Peyer's patch (tissue), 4 donors: ENCODE measurements around the gene FOXC2. TPM values are rescaled to one million over a fixed set of nuclear protein-coding genes. Genes with fewer than 3 reads are reported as not detected.

ENCODE experiments used
- DNase-seq, 3 donors: peaks; one replicate each; pipeline ENCODE4 v3.0.0-alpha.2; 2017 to 2019
- H3K27ac ChIP-seq, 4 donors: fragments of 200-600 bp; sonication (generic); one replicate each; pipeline ENCODE4 v1.5.1; 2016 to 2019
- H3K27me3 ChIP-seq, 2 donors: fragments of 200-600 bp; sonication (generic); one replicate each; pipeline ENCODE4 v1.5.1; 2019
- H3K36me3 ChIP-seq, 3 donors: fragments of 200-600 bp; sonication (generic); one replicate each; pipeline ENCODE4 v1.5.1; 2016 to 2019
- H3K4me1 ChIP-seq, 4 donors: fragments of 200-600 bp; sonication (generic); one replicate each; pipeline ENCODE4 v1.5.1; 2016 to 2019
- H3K4me3 ChIP-seq, 4 donors: fragments of 200-600 bp; sonication (generic); 1 replicate in 3 of 4; 2 replicates in 1 of 4; pipeline ENCODE4 v1.5.1; 2016 to 2019; ENCODE audit warnings: mild to moderate bottlenecking in 1 of 4
- H3K9me3 ChIP-seq, 4 donors: fragments of 200-600 bp; sonication (generic); one replicate each; pipeline ENCODE4 v1.5.1; 2016 to 2019; ENCODE audit warnings: mild to moderate bottlenecking in 1 of 4
- CTCF ChIP-seq, 6 experiments: fragments of 450-650 bp in 4 of 6; fragments of 200-600 bp in 2 of 6; sonication (generic) in 1 of 6; IDR thresholded peaks; one replicate each; pipeline ENCODE4 v1.5.1; 2017 to 2019; ENCODE audit warnings: antibody characterized with exemption in 6 of 6, mild to moderate bottlenecking in 3 of 6, moderate library complexity in 1 of 6
- POLR2A ChIP-seq, 2 donors: fragments of 450-650 bp; IDR thresholded peaks; one replicate each; pipeline ENCODE4 v1.5.1; 2017; ENCODE audit warnings: antibody characterized with exemption in 2 of 2, mild to moderate bottlenecking in 2 of 2, moderate library complexity in 2 of 2
- total RNA-seq, 4 donors: library from RNA; depleted of rRNA; stranded (reverse); fragments of >200 nt; gene quantifications; one replicate each; pipeline ENCODE4 v1.1.0, GENCODE V29; 2016

Gene FOXC2
- total RNA-seq, 4 donors from 2014 or later = 0.40 to 1.5 TPM; not detected in 2

- Histone ChIP-seq H3K36me3 (peaks cover 0 to 7% (median 0%) of the 10 kb centered on the region in 3 donors), H3K4me1 (no peaks in the 10 kb centered on the region), H3K27ac (peak overlapping the region in 3 of 4 donors; percentile 38 to 81 (median 79)), H3K9me3 (no peaks in the 10 kb centered on the region), H3K27me3 (no peaks in the 10 kb centered on the region), H3K4me3 (no peak overlapping the region)
- DNase-seq = peak in 1 of 3 donors; percentile 66
- TF ChIP-seq CTCF (IDR thresholded peaks at IDR 0.05) (no peak), POLR2A (IDR thresholded peaks at IDR 0.05) (no peak)
Measured at GRCh38 chr16:86531191-86531545, 35.5 kb upstream of the FOXC2 start.

GRCh38 chr16:86531641-86532525 is 34.7 kb upstream of the FOXC2 start:
- no peak overlapping the region for H3K4me3 ChIP-seq
- H3K36me3 ChIP-seq = peaks cover 0 to 12% (median 0%) of the 10 kb centered on the region in 3 donors
- TF ChIP-seq POLR2A (IDR thresholded peaks at IDR 0.05) (no peak), CTCF (IDR thresholded peaks at IDR 0.05) (no peak)
- no peaks in the 10 kb centered on the region for H3K4me1 ChIP-seq
- DNase-seq = no peak
- H3K27me3 ChIP-seq = no peaks in the 10 kb centered on the region
- no peaks in the 10 kb centered on the region for H3K9me3 ChIP-seq
- H3K27ac ChIP-seq = peak overlapping the region in 3 of 4 donors; percentile 38 to 81 (median 79)

- no peak for DNase-seq
- Histone ChIP-seq H3K27me3 (no peaks in the 10 kb centered on the region), H3K36me3 (peaks cover 0 to 13% (median 0%) of the 10 kb centered on the region in 3 donors), H3K4me1 (no peaks in the 10 kb centered on the region), H3K4me3 (no peak overlapping the region), H3K9me3 (no peaks in the 10 kb centered on the region), H3K27ac (no peak overlapping the region)
- no peak for TF ChIP-seq CTCF (IDR thresholded peaks at IDR 0.05)
- TF ChIP-seq POLR2A (IDR thresholded peaks at IDR 0.05) = no peak
Measured at GRCh38 chr16:86532526-86532815, 34.2 kb upstream of the FOXC2 start.

GRCh38 chr16:86533076-86533475 is 33.6 kb upstream of the FOXC2 start:
- peaks cover 0 to 19% (median 0%) of the 10 kb centered on the region in 3 donors for H3K36me3 ChIP-seq
- H3K4me3 ChIP-seq = no peak overlapping the region
- H3K4me1 ChIP-seq = no peaks in the 10 kb centered on the region
- H3K27ac ChIP-seq = no peak overlapping the region
- H3K9me3 ChIP-seq = no peaks in the 10 kb centered on the region
- DNase-seq = no peak
- H3K27me3 ChIP-seq = no peaks in the 10 kb centered on the region
- TF ChIP-seq POLR2A (IDR thresholded peaks at IDR 0.05) = no peak
- TF ChIP-seq CTCF (IDR thresholded peaks at IDR 0.05) = no peak

- H3K4me1 ChIP-seq = no peaks in the 10 kb centered on the region
- H3K9me3 ChIP-seq = no peaks in the 10 kb centered on the region
- no peaks in the 10 kb centered on the region for H3K27me3 ChIP-seq
- H3K4me3 ChIP-seq = no peak overlapping the region
- H3K36me3 ChIP-seq = peaks cover 0 to 27% (median 0%) of the 10 kb centered on the region in 3 donors
- no peak overlapping the region for H3K27ac ChIP-seq
- DNase-seq = no peak
- TF ChIP-seq POLR2A (IDR thresholded peaks at IDR 0.05) = no peak
- TF ChIP-seq CTCF (IDR thresholded peaks at IDR 0.05) = no peak
Measured at GRCh38 chr16:86533767-86534351, 32.8 kb upstream of the FOXC2 start.
